Hepatocyte (in vitro differentiated cells): ENCODE measurements around the gene BOK. TPM values are rescaled to one million over a fixed set of nuclear protein-coding genes. Genes with fewer than 3 reads are reported as not detected.

Source experiments
- DNase-seq: peaks from one replicate; pipeline ENCODE4 v3.0.0-alpha.2; 2016; ENCODE audit warnings: low spot score
- H2AFZ ChIP-seq: fragments of 200-600 bp; sonication (generic); 2 replicates; pipeline ENCODE4 v1.6.0; 2016; ENCODE audit warnings: antibody characterized with exemption, mild to moderate bottlenecking
- H3K27ac ChIP-seq: fragments of 200-600 bp; sonication (generic); 2 replicates; pipeline ENCODE4 v1.5.1; 2016; ENCODE audit warnings: mild to moderate bottlenecking
- H3K27me3 ChIP-seq: fragments of 200-600 bp; sonication (generic); 2 replicates; pipeline ENCODE4 v1.6.1; 2016
- H3K36me3 ChIP-seq: fragments of 200-600 bp; sonication (generic); replicated peaks from 2 replicates; pipeline ENCODE4 v1.5.1; 2016; ENCODE audit warnings: low read depth; ENCODE audit not compliant: insufficient read depth
- H3K4me1 ChIP-seq: fragments of 200-600 bp; sonication (generic); 2 replicates; pipeline ENCODE4 v1.5.1; 2016; ENCODE audit warnings: mild to moderate bottlenecking, moderate library complexity; ENCODE audit not compliant: insufficient read depth
- H3K4me2 ChIP-seq: fragments of 200-600 bp; sonication (generic); 2 replicates; pipeline ENCODE4 v1.6.0; 2016
- H3K4me3 ChIP-seq: fragments of 200-600 bp; sonication (generic); 2 replicates; pipeline ENCODE4 v1.5.1; 2016; ENCODE audit warnings: mild to moderate bottlenecking
- H3K79me2 ChIP-seq: fragments of 200-600 bp; sonication (generic); 2 replicates; pipeline ENCODE4 v1.6.0; 2017; ENCODE audit warnings: mild to moderate bottlenecking
- H3K9me2 ChIP-seq: fragments of 200-600 bp; sonication (generic); replicated peaks from 2 replicates; pipeline ENCODE4 v1.6.0; 2017; ENCODE audit warnings: mild to moderate bottlenecking; ENCODE audit not compliant: insufficient read depth
- H3K9me3 ChIP-seq: fragments of 200-600 bp; sonication (generic); 2 replicates; pipeline ENCODE4 v1.5.1; 2016; ENCODE audit warnings: low read depth, mild to moderate bottlenecking
- H4K20me1 ChIP-seq: fragments of 200-600 bp; sonication (generic); 2 replicates; pipeline ENCODE4 v1.6.0; 2016; ENCODE audit warnings: mild to moderate bottlenecking; ENCODE audit not compliant: insufficient read depth, poor library complexity, severe bottlenecking
- EZH2 ChIP-seq: fragments of 200-600 bp; sonication (generic); IDR thresholded peaks from 2 replicates; pipeline ENCODE4 v1.6.1; 2016; ENCODE audit warnings: antibody characterized with exemption, mild to moderate bottlenecking, borderline replicate concordance
- EZH2phosphoT487 ChIP-seq: fragments of 200-600 bp; sonication (generic); IDR thresholded peaks from one replicate; pipeline ENCODE4 v1.6.1; 2018; ENCODE audit warnings: antibody characterized with exemption, mild to moderate bottlenecking, low read depth, moderate library complexity; ENCODE audit not compliant: unreplicated experiment, severe bottlenecking
- WGBS: methylation state at CpG from one replicate; pipeline ENCODE4 v1.1.6; 2016; ENCODE audit warnings: low lambda C conversion rate; ENCODE audit errors: missing lambda C conversion rate; 5-methylcytosine and 5-hydroxymethylcytosine counted together
- polyA plus RNA-seq: library from polyadenylated mRNA; unstranded; fragments of >200 nt; fragmentation: Nextera tagmentation; extraction: Ambion mirVana; gene quantifications from 2 replicates; pipeline ENCODE4 v1.2.1, GENCODE V29; 2016
- total RNA-seq: library from RNA; depleted of rRNA; stranded (reverse); fragments of >200 nt; gene quantifications from 2 replicates; pipeline ENCODE4 v1.2.3, GENCODE V29; 2014
- TF ChIP-seq, protein P1 (sequence below): fragments of 200-600 bp; sonication (generic); IDR thresholded peaks from 2 replicates; pipeline ENCODE4 v1.5.1; 2016; ENCODE audit warnings: antibody characterized with exemption, mild to moderate bottlenecking; ENCODE audit not compliant: poor library complexity

Gene BOK
- total and polyA plus RNA-seq, 2 experiments from 2014 or later, result 24.2 to 26.5 TPM

DNA sequence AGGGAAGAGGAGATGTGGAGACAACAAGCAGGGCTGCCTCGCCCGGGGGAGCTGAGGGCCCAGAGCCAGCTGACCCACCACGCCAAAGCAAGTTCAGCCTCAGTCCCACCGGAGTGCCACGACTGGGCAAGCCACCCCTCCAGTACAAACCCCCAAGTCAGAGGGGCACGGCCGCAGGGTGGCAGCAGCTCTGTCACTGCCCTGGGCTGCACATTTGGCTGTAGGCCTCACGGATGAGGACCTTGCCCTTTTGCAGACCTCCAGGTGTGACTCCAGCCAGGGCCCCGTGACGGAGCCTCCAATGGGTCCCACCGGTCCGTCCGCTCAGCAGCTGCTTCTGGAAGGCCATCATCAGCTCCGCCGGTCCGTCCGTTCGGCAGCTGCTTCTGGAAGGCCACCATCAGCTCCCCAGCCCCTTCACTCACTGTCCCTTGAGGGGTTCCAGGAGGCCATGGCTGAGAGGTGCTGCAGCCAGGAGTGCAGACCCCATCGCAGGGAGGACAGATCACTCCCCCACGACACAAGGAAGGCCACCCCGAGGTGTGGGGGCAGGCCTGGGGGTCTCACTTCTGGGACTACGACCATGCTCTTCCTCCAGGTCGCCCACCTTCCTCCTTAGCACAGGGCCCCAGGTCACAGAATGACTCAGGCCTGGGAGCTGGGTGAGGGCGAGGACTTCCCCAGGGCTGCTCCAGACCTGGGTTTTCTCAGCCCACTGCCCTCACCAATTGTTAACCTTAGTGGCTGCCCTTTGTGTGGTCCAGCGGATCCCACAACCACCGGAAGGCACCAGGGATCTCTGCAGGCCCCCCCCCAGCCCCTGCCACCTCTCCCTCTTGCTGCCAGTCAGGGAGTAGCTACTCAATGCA is 25.6 kb upstream of the BOK start:
- Histone ChIP-seq H3K36me3 (no peaks in the 10 kb centered on the region), H3K27ac (no peak overlapping the region), H2AFZ (no peak overlapping the region), H3K27me3 (no peaks in the 10 kb centered on the region), H3K9me2 (no peaks in the 10 kb centered on the region), H3K4me1 (no peaks in the 10 kb centered on the region), H3K4me2 (no peak overlapping the region), H3K79me2 (no peaks in the 10 kb centered on the region), H3K9me3 (no peaks in the 10 kb centered on the region), H4K20me1 (no peaks in the 10 kb centered on the region), H3K4me3 (no peak overlapping the region)
- TF ChIP-seq EZH2phosphoT487 (no peak), EZH2 (no peak)
- TF ChIP-seq, protein P1, sequence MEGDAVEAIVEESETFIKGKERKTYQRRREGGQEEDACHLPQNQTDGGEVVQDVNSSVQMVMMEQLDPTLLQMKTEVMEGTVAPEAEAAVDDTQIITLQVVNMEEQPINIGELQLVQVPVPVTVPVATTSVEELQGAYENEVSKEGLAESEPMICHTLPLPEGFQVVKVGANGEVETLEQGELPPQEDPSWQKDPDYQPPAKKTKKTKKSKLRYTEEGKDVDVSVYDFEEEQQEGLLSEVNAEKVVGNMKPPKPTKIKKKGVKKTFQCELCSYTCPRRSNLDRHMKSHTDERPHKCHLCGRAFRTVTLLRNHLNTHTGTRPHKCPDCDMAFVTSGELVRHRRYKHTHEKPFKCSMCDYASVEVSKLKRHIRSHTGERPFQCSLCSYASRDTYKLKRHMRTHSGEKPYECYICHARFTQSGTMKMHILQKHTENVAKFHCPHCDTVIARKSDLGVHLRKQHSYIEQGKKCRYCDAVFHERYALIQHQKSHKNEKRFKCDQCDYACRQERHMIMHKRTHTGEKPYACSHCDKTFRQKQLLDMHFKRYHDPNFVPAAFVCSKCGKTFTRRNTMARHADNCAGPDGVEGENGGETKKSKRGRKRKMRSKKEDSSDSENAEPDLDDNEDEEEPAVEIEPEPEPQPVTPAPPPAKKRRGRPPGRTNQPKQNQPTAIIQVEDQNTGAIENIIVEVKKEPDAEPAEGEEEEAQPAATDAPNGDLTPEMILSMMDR, result no peak
- no peak for DNase-seq
- 92% methylated on average over 26 of the region's 26 CpGs for WGBS

GRCh38 chr2:241534293-241534692 is 24.3 kb upstream of the BOK start:
- Histone ChIP-seq H3K27ac (no peak overlapping the region), H3K9me3 (no peaks in the 10 kb centered on the region), H4K20me1 (no peaks in the 10 kb centered on the region), H2AFZ (no peak overlapping the region), H3K36me3 (no peaks in the 10 kb centered on the region), H3K79me2 (no peaks in the 10 kb centered on the region), H3K27me3 (no peaks in the 10 kb centered on the region), H3K4me1 (no peaks in the 10 kb centered on the region), H3K9me2 (no peaks in the 10 kb centered on the region), H3K4me3 (no peak overlapping the region), H3K4me2 (no peak overlapping the region)
- 87% methylated on average over 7 of the region's 7 CpGs for WGBS
- no peak for TF ChIP-seq EZH2
- TF ChIP-seq, protein P1, result no peak
- TF ChIP-seq EZH2phosphoT487, result no peak
- no peak for DNase-seq

GRCh38 chr2:241534701-241535375 is 23.7 kb upstream of the BOK start:
- DNase-seq, result no peak
- Histone ChIP-seq H2AFZ (no peak overlapping the region), H3K9me3 (no peaks in the 10 kb centered on the region), H3K4me2 (no peak overlapping the region), H3K9me2 (no peaks in the 10 kb centered on the region), H3K27ac (no peak overlapping the region), H4K20me1 (no peaks in the 10 kb centered on the region), H3K79me2 (no peaks in the 10 kb centered on the region), H3K36me3 (no peaks in the 10 kb centered on the region), H3K4me1 (no peaks in the 10 kb centered on the region), H3K4me3 (no peak overlapping the region), H3K27me3 (no peaks in the 10 kb centered on the region)
- TF ChIP-seq EZH2, result no peak
- TF ChIP-seq, protein P1, result no peak
- no peak for TF ChIP-seq EZH2phosphoT487
- 89% methylated on average over 17 of the region's 17 CpGs for WGBS
